GM19239 (cell line): Measurements from ENCODE around the gene ERICH6B.
A peak's percentile ranks its signal among the peaks of the same experiment; 100 is the strongest.

ENCODE experiments used
- DNase-seq: peaks from one replicate; pipeline ENCODE4 v3.0.0; 2011; ENCODE audit warnings: low spot score; ENCODE audit not compliant: insufficient read length
- FAIRE-seq: peaks from 2 replicates; lab custom pipeline; 2011; peaks lifted over from hg19 to GRCh38; lab: Jason Lieb, UNC

Gene ERICH6B

GRCh38 chr13:45545686-45546409 is 69.7 kb downstream of the ERICH6B start:
- FAIRE-seq = no peak
- DNase-seq = no peak

DNA sequence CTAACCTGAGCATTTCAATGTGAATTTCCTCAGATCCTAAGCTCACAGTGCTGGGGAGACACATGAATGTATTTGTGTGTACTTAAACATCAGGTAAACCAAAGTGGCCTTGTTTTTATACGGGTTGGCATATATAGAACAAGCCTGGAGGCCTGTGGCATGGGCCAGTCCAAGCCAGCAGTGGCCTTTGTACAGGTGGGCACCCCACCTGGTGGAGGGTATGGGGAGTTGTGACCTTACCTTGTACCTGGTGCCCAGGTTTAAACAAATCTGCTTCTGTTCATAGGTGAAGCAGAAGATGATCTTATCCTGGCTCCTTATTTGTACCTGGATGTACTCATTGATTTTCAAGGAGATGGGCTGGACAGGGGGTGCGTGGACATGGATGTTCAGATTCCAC is 71.0 kb downstream of the ERICH6B start:
- DNase-seq (no peak), FAIRE-seq (no peak)

DNA sequence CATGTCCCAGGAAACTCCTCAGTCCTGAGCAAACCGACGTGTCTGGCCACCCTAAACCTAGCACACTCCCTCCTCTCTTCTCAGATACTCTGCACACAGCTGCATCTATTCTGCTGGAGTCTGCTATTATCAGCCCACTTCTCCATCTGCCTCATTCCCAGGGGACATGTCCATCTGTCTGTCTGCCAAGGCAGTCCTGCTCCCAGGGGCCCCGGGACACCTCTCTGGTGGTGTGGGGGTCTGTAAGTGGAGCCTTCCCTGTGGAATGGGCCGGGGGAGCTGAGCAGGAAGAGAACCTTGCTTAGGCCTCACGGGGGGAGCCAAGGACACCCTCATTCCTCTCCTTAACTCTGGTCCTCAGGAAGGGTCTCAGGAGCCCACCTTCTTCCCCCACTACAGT is 72.7 kb downstream of the ERICH6B start:
- FAIRE-seq = no peak
- DNase-seq = no peak

DNA sequence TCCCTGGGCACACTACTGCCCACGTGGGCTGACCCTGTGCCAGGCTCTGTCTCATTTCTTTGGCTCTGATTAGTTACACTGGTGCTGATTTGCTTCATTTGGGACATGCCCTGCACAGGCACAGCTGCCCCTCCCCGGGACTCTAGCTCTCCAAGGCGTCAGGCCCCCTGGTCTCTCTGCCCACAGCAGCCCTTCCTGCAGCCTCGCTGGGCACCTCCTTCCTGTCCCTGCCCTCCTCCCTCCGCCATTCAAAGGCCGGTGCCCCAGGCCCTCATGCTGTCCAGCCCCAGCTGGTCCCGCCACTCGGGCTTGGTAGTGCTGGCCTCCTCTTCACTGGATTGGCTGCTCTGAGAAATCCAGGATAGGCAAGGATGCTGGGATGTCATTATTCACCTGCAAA is 73.1 kb downstream of the ERICH6B start:
- FAIRE-seq (no peak), DNase-seq (no peak)

GRCh38 chr13:45541806-45542205 is 73.7 kb downstream of the ERICH6B start:
- no peak for FAIRE-seq
- no peak for DNase-seq

- DNase-seq = no peak
- FAIRE-seq = no peak
Measured at GRCh38 chr13:45540864-45541263, 74.7 kb downstream of the ERICH6B start.

- no peak for FAIRE-seq
- no peak for DNase-seq
Measured at GRCh38 chr13:45540195-45540594, 75.3 kb downstream of the ERICH6B start.

DNA sequence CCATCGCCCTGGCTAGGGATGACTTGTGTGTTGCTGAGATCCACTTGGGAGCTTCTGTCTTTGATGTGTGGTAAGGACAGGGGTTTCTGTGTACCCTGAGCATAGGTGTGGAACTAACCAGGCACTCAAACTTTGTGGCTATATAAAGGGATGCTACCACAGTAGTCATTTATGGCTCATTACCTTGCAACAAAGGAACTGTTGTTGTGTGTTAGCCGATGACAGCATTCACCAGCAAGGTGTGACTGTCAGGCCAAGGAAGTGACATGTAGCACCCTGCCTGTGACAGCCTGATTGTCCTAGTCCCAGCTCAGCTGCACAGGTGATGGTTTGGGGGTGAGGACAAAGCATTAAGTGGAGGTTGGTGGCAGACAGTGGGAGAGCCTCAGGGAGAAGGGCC is 77.2 kb downstream of the ERICH6B start:
- peak; percentile 26 for FAIRE-seq
- DNase-seq = no peak

GRCh38 chr13:45537516-45537915 is 78.0 kb downstream of the ERICH6B start:
- FAIRE-seq (no peak), DNase-seq (no peak)

- FAIRE-seq = no peak
- DNase-seq = no peak
Measured at GRCh38 chr13:45536224-45536623, 79.3 kb downstream of the ERICH6B start.

- DNase-seq (no peak), FAIRE-seq (no peak)
Measured at GRCh38 chr13:45534604-45535003, 80.9 kb downstream of the ERICH6B start.

- FAIRE-seq (no peak), DNase-seq (no peak)
Measured at GRCh38 chr13:45529758-45530157, 85.8 kb downstream of the ERICH6B start.

DNA sequence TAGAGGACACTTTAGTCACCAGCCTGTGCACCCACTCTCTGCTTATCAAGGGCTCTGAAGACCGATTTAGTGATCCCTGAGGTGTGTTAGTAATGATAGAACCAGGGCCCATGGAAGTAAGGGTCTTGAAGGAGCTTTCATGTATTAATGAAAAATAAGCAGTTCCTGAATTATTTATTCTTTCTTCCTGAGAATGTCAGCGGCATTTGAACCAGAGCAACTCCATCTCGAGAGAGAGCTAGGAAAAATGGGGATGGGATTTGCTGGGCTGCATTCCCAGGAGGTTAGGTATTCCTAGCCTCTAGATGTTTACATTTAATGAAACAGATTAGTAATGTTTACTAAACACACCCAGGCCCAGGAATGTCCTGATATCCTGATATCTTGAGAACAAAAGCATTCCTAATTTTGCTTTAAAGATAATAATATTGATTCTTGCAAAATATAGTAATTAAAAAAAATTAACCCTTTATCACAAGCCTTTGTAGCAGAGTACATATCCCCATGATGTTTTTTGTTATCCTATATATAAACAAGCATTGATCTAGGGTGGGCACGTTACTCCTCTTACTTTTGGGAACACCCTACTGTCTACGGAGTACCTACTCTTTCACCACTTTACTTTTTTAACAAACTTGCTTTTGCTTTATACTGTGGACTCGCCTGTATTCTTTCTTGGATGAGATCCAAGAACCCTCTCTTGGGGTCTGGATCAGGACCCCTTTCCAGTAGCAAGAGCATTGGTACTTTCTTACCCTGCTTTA is 87.7 kb downstream of the ERICH6B start:
- FAIRE-seq = no peak
- DNase-seq = no peak

GRCh38 chr13:45522571-45522970 is 93.0 kb downstream of the ERICH6B start:
- DNase-seq (no peak), FAIRE-seq (no peak)

DNA sequence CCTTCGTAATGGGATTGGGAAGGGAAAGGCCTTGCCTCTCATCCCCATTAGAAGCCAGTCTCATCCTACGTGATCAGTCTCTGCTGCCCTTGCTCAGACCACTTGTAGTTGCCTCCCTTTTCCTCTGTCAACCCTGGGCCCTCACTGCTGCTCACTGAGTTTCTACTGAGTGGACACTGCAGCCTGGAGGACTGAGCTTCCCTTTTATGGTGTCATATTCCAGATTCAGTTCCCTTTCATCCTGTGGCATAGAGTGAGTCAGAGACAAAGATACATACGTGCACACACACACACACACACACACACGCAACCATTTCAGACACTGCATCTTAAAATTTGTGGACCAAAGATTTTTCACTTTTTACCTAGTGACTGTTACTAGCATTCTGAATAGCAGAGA is 94.2 kb downstream of the ERICH6B start:
- FAIRE-seq (no peak), DNase-seq (no peak)

DNA sequence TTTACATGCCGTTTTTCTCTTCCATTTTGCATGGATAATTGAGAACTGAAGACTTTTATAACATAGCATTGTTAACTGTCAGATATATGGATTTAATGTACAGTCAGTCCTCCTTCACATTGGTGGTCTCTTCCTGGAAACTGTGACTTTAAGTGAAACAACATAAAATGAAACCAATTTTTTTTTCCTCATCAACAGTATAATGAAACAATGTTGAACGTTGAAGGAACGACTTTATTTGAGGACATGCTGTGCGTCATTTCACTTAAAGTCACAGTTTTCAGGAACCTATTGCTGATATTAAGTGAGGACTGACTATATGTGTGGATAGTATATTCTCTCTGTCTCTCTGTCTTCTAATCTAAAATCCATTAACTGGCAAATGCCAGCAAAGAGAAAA is 96.0 kb downstream of the ERICH6B start:
- FAIRE-seq (peak; percentile 26), DNase-seq (no peak)

GRCh38 chr13:45518525-45519245 is 96.9 kb downstream of the ERICH6B start:
- FAIRE-seq (no peak), DNase-seq (no peak)

DNA sequence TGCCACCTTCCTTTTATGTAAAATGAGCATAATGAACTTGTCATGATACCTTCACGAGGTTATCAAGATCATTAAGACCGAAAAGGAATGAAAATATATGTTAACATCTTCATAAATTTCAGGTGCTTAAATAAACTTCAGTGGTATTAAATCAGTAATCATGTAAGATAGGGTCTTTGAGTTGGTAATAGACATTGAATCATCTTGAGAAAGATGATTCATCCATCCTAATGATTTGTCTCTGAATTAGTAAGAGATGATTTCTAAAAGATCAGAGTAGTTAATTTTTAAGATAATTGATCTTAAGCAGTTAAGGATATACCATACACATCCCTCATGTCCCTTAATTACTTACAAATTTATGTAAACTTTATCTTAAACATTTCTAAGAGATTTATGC is 98.8 kb downstream of the ERICH6B start:
- FAIRE-seq (no peak), DNase-seq (no peak)

DNA sequence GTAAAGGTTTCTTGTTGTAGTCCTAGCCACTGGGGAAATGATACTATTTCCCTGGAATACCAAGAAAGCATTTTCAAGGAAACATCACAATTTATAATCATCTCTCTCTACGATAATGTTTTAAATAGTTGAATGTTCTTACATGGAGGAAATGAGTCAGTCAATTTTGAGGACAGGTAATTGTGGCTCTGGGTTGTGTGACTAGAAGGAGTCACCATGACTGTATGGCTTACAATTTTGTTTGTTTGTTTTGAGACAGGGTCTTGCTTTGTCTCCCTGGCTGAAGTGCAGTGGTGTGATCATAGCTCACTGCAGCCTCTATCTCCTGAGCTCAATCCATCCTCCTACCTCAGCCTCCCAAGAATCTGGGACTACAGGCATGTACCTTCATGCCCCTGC is 103.4 kb downstream of the ERICH6B start:
- FAIRE-seq (no peak), DNase-seq (no peak)

GRCh38 chr13:45511310-45512097 is 104.0 kb downstream of the ERICH6B start:
- FAIRE-seq (peak; percentile 91), DNase-seq (peak; percentile 39)
